NCI-H1694 (cell line): ENCODE results near the gene UBE2G2.

Experiments used
- DNase-seq: peaks from one replicate; lab custom pipeline; 2025; lab: John Stamatoyannopoulos, UW

The UBE2G2 gene

DNA sequence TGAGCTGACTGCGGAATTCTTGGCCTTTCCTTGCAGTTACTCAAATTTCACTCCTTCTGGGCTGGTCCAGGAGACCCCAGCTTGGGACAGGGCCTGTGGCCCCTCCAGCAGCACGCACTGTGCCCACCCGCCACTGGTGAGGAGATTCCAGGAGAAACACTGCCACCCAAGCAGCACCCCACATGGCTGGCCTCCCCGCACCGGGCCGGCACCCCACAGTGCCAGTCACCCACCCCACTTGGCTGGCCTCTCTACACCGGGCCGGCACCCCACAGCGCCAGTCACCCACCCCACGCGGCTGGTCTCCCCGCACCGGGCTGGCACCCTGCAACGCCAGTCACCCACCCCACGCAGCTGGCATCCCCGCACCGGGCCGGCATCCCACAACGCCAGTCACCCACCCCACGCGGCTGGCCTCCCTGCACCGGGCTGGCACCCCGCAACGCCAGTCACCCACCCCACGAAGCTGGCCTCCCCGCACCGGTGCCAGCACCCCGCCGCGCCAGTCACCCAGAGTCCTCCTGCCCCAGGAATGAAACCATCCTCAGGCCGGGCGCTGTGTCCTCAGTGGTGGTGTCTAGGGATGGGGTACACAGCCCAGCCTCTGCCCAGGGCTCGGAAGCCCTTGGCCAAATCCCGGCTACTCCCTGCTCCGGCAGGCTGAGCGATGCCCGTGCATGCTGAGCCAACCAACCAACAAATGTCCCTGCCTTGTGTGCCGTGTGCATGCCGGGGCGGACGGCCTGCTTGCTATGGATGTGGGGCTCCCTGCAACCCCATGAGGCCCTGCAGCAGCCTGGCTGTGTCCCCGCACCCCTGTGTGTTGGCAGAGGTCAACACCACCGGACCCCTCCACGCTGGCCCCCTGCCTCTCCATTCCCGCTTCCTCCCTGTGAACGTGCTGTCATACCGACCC lies 51.6 kb downstream of the UBE2G2 start:
- no peak for DNase-seq

DNA sequence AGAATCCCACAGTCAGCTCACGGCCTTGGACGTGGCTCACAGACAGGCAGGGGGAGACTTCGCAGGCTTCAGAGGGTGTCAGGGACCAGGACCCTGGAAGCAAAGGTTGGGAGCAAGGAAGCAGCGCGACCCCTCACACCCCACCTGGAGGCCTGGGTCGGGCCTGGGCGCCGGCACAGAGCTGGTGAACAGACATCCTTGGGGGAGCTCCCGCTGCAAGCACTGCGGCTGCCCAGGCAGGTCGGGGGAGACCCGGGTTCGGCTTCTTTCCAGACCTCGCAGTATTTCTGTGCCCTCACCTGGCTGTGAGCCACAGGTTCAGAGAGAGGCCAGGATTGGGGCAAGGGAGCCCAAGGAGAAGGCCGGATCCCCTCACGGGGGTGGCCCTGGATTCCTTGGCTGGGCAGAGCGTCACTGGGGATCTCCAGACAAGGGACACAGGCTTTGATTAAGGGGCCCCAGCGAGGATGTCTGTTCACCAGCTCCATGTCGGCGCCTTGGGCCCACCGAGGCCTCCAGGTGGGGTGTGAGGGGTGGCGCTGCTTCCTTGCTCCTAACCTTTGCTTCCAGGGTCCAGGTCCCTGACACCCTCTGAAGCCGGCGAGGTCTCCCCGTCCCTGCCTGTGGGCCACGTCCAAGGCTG lies 52.4 kb downstream of the UBE2G2 start:
- no peak for DNase-seq

DNA sequence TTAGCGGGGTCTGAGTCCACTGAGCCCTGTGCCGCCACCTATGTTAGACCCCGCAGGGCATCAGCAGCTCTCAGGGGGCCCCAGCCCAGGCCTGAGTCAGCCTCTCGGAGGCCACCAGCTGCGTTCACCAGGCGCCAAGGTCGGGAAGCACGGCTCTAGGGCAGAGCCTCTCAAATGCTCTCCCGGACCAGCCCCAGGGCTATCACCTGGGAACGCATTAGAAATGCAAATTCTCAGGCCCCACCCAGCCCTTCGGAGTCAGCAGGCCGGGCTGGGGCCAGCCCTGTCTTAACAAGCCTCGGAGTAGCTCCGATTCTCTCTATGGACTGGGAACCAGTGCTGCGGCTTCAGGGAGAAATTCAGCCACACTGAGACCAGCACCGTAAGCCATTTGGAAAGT lies 53.0 kb downstream of the UBE2G2 start:
- DNase-seq, result no peak

DNA sequence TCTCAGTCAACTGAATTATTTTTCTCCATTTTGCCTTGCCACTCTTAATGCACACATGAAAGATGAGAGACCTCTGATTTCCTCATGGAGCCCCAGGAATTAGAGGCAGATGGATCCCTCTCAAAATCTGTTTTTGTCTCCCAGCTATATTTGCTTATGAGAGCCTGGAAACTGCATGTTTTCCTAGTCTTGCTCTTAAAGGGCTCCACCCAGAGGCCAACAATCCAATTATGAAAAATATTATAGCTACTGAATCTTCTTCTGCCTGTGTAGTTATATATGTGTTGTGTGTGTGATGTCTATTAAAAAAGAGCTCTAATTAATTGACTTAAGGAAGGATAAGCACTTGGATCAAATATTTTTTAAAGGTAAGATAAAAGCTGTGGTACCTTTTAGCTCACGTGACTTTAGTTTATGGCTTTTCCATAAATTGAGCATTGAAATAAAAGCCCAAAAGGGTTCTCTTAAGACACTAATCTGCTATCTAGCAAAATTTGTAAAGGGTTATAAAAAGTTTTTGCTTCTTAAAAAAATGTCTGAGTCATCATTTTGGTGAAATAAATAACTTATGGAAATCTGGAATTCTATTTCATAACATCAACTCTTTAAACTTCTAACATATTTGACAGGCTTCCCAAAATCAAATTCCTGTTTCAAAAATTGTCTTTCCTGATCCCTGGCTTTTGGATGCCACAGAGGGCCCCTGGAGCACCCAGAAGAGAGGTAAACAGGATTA lies 59.0 kb downstream of the UBE2G2 start:
- DNase-seq, result peak; percentile 83

DNA sequence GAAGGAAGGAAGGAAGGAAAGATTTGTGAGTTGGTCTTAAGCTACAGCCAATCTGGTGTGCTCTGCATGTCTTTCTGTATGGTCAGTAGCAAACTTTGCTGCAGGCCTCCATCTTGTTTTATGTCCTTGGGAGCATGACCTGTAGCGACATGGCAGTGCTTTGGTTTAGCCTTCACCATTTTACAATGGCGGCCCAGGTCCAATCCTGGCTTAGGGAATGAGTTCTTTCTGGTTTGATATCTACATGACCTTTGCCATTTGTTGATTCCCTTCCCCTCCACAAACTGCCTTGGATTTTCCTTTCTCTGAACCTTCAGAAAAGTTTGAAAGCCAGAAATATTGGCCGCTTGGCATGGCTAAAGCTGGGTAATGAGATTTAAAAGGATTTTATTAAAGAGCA lies 59.7 kb downstream of the UBE2G2 start:
- no peak for DNase-seq

DNA sequence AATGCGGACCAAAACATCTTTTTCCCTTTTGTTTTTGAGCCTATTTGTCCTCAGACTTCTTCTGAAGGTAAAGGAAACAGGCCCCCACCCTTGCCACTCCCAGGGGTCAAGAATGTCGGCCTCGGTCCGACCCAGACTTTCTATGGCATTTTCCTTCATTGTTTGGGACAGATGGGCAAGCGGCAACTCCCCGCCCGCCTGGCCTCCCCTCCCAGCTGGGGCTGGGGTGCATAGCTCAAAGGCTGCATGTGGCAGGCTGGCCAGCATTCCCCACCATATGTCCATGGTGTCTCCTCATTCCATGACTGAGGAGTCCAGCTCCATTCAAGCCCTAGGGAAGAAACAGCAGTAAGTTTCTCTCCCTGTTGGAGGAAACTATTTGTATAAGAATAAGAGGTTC lies 60.9 kb downstream of the UBE2G2 start:
- no peak for DNase-seq

DNA sequence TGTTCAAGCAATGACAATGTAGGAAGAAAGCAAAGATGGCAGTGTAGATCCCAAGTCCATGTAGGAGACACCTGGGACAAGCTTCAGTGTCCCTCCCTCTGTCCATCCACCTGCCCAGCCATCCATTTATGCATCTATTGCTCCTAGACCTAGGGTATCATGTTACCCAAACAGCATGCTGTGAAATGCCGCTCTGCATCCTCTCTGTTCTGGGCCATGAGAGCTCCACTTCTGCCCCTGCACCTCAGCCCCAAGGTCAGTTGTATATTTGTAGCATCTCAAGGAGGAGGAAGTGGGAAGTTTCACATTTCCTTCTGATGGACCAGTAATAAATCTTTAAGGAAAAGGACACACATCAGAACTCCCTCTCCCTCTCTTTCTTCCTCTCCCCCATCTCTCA lies 62.3 kb downstream of the UBE2G2 start:
- DNase-seq, result no peak

DNA sequence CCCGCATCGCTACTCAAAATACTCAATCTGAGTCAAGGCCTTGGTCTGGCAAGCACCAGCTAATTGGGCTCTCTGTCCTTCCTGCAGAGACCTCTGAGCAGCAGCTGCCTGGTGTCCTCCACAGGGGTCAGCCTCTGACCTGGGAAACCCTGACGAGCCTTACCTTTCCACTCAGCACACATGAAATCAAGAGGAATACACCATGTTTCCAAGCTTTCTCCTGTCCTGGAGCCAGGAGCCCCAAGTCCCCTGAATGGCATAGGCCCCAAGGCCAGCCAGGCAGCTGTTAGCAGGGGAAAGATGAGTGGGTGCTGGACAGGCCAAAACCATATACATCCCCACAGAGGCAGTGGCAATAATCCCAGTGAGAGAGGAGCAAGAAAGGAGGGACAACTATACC lies 63.0 kb downstream of the UBE2G2 start:
- no peak for DNase-seq

DNA sequence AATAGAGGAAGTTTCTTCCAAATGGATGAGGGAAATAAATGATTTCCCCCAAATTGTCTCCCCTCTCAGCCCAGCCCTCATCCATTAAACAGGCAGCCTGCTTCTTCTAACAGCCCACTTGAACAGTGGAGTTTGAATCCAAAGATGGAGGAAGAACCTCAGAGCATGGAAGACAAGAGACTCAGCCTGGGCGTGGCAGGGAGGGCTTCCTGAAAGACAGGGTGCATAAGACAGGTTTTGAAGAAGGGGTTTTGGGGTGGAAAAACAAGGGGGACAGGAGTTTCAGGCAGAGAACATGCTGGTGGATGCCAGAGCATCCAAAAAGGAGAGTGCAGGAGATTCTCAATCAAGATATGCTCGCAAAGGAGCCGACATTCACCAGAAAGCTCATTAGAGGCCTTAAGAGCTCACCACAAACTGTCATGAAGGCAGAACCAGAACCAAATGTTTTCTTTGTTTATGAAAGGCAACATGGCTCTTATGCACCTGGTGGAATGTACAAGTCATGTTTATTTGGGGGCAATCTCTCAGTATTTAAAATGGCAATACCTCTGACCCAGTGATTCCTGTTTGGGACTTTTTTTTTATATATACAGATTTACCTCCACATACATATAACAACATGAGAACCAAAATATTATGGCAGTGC lies 63.8 kb downstream of the UBE2G2 start:
- DNase-seq, result no peak

DNA sequence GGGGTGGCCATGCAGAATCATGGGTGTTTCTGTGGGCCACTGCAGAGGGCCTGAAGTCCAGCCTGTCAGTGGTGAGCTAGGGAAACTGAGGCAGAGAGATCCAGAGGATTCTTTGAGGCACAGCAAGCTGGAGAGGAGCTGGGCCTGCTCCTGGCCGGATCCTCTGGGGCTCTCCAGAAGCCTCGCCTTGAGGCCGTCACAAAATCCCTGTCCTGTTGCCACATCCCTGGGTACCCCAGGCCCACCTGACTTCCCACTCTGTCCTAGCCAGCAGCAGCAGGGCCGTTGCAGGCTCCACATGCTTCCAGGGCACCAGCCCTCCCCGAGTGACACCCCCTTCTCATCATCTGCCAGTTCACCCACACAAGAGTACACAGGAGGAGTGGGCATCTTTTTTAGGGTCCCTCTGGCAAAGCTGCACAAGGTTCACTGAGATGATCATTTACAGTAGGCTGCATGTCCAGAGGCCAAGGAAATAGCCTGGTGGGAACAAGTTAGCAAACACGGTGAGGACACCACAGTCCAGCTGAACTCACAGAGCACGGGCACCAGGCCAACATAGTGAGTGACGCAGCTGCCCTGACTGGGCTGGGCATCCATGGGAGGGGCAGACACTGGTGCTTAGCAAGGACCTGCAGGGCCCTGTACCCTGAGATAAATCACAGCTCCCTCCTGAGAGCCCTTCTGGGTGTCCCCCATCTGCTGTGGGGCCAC lies 65.2 kb downstream of the UBE2G2 start:
- no peak for DNase-seq

DNA sequence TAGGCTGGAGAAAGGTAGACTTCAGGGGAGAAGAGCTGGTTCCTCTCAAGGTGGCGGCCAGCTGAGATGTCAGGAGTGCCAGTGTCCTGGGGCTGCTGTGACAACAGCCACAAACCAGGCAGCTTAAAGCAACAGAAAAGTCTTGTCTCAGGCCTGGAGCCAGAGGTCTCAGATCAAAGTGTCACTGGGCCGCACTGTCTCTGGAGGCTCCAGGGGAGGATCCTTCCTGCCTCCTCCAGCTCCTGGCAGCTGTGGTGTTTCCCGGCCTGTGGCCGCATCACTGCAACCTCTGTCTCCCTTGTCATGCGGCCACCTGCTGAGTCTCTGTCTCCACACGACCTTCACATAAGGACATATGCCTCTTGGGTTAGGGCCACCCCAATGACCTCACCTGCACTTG lies 65.8 kb downstream of the UBE2G2 start:
- DNase-seq, result no peak

DNA sequence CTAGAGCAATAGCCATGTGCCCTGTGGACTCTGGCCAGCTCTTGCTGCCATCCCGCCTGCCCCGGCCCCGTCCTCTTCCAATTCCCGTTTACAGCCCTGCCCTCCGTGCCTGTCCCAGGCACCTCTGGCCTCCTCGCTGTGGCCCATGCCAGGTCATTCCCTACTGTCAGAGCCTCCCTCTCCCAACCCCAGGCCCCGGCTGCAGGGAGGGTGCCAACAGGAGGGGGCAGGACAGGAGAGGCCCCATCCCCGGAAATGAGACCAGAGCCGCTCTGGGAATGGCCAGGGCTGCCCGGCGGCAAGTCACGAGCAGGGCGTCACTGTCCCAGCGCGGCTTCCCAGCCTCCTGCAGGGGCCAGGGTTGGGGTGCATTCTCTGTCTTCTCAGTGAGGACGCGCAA lies 66.8 kb downstream of the UBE2G2 start:
- no peak for DNase-seq

DNA sequence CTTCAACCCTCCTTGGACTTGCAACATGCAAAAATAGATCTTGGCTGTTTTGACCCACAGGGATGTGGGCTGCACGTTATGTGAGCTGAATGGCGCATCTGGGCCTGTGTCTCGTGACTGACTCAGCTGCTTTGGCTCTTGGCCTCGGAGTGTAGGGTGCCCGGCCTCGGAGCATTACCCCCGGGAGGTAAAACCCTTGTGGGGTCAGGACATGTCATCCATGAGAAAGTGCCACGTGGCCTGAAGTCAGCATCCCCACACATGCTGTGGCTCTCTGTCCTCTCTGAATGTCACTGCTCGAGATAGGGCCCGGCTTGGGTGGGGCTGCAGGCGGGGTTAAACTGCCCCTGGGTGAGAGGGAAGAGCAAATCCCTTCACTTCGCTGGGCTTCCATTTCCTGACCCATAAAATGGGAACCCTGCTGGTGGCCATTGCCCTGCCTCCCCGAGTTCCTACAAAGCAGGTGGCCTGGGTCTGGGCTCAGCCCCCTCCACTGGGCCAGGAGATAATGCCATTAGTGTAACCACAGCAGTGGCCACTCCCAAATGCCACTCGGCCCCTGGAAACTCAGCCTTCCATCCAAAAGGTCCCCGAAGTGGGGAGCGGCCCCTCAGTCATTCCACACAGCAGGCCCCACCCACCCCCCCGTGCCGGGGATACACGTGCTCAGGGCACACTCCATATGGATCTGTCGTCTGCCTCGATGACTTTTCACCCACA lies 67.4 kb downstream of the UBE2G2 start:
- DNase-seq, result no peak

DNA sequence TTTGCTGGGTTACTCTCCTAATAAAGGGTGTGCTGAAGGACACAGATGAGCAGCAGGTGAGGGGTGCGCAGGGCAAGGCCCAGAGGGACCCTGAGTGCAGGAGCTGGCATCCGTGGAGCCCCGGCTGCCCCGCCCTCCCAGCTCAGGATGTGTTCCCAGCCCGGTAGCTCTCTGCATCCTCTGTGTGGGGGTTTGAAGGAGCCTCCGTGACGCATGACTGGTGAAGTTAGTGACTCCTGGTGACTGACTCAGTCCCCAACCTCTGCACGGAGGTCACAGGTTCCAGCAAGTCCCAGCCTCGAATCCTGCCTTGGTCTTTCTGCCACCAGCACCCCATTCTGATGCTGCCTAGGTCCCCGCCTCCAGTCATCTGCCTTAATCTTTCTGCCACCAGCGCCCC lies 68.7 kb downstream of the UBE2G2 start:
- DNase-seq, result no peak

DNA sequence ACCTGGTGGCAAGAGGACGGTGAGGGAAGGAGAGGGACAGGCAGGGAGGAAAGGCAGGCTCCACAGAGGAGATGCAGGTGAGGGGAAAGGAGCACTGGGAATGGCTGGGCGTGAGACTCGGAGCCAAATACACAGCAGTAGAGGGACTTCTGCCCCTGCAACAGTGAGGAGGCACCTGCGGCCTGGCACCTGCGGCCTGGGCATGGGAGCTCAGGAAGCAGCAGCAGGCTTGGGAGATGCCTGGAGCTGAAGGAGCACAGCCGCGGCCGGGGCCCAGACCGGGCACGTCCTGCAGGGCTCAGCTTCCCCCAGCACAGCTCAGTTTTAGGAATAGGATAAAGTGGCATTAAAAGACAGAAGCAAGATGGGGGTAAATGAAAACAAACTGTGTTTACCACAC lies 69.4 kb downstream of the UBE2G2 start:
- no peak for DNase-seq

DNA sequence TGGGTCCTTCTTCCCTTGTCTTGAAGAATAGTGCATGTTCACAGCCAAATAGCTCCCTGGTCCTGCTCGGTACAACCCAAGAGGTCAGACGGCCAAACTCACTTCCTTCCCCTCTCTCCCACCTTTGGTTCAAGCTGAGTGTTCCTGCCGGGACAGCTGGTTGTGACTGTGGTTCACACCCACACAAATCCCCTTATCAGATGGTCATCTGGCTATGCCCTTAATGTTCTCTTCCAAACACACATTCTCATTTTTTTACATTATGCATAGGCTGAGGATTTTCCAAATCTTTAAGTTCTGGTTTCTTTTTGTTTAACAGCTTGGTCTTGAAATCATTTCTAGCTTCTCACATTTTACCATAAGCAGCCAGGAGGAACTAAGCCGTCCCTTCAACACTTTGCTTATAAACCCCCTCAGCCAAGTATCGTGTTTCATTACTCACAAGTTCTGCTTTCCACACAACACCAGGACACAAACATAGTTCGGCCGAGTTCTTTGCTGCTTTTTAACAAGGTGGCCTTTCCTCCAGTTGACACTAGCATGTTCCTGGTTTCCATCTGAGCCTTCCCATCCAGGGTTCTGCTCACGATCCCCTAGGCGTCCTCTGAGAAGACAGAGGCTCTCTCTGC lies 70.6 kb downstream of the UBE2G2 start:
- DNase-seq, result no peak

DNA sequence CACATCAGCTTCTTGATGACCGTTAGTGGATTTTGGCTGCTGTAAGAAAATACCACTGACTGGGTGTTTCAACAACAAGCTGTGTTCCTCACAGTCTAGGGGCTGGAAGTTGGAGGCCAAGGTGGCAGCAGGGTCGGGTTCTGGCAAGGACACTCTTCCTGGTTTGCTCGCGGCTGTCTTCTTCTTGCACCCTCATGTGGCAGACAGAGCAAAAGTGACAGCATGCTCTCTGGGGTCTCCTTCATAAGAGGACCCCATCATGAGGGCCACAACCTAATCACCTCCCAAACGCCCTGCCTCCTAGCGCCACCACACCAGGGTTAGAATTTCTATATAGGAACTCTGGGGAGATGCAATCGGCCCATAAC lies 71.6 kb downstream of the UBE2G2 start:
- DNase-seq, result no peak

DNA sequence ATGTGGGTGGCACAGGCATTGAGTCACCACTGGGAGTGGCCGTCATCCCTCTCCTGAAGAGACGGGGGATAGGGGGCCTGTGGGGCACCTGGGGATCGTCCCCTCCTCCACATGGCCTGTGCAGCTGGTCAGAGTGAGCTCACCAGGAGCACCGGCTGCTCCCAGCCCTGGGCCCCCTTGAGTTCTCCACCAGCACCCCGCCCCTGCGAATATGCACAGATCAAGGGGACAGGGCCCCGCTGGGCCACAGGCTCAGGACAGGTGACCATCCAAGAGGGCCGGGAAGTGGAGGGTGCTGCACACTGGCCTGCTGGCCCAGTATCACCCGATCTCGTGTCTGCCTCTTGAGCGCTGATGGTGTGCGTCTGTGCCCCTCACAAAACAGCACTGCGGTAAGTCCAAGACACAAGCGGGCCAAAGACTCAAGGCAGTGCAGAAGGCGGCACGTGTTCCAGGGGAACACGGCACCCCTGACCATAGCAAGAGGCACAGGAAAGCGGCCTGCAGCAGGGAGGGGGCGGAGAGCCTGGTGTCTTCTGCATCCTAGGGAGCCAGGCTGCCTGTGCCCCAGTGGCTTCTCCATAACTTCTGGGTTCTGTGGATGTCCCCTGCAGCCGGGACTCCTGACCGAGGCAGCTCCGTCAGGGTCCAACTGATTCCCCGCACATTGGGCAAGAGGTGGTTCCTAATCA lies 72.1 kb downstream of the UBE2G2 start:
- no peak for DNase-seq

DNA sequence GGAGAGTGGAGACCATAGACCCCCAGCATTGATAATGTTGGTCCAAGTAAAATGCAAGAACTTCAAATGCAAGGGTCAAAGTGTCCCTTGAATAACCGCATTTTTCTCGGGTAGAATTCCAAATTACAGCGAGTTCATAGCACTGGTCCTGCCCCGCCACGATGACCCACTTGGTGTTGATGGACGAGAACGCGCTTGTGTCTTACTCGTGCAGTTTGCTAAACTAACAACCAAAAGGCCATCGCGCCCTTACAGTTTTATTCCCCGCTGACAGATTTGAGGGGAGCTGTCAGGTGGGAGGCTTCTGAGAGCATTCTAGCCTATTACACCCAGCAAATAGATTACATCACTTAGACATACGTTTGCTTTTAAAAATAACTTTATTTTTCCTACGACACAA lies 72.9 kb downstream of the UBE2G2 start:
- no peak for DNase-seq

DNA sequence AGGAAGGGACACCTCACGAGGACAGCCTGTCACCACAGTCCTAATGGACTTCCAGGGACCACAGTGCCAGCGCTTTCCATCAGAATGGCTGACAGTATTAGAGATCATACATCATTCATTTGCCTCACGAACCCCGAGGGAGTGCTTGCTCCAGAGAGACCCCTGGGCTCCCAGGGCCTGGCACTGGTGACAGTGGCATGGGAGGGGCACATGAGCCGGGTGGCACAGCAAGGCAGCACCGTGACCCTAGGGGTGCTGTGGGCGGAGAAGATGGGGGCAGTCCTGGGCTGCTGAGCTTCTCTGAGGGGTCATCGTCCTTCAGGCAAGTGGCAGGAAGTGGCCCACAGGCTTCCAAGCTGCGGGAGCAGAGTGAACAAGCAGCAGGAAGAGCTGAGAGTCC lies 73.9 kb downstream of the UBE2G2 start:
- DNase-seq, result no peak
